ENCODE data around the gene SLC22A1. TPM values are rescaled to one million over a fixed set of nuclear protein-coding genes. Genes with fewer than 3 reads are reported as not detected.

The SLC22A1 gene
- polyA plus RNA-seq, 2 of the 4 experiments (the other 2 are of a cell fraction): 2.1 TPM

DNA sequence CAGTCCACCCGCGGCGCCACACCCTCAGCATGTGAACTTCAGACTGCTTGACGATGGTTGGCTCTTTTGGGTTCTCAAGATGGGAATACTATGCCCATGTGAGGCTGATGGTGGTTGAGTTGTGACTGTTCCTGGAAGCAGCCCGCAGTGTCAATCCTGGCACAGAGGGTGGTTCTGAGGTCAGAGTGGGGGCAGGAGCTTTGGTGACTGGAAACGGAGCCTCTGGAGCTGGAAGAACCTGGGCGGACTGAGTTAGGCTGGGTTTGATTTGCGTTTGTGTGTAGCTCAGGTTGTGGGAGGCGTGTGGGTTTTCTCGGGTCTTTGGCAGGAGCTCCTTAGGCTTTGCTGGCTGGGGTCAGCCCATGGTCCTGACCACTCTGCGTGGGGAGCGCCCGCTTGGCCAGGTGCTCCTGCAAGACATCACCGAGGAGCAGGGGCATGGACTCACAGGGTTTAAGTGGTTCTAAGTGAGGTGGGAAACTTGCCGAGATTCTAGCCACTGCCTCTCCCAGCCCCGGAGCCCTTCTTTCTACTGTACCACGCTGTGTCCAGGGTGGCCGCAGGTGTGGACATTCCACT, 37.3 kb upstream of the SLC22A1 start:
- FAIRE-seq (no peak), ATAC-seq (no peak), DNase-seq (ENCODE audit: low read depth in 1 of 2, low spot score in 1 of 2) (no peak)
- TF ChIP-seq POLR2AphosphoS2 (conservative IDR thresholded peaks at IDR 0.05; ENCODE audit: low read length) (no peak), CBX2 (IDR thresholded peaks at IDR 0.05; ENCODE audit: borderline replicate concordance, low read depth) (no peak), MYC (IDR thresholded peaks at IDR 0.05; ENCODE audit: borderline replicate concordance, low read length) (no peak), EHF (CRISPR knock-in tag; IDR thresholded peaks at IDR 0.05) (no peak), ZFP36 (IDR thresholded peaks at IDR 0.05; ENCODE audit: borderline replicate concordance, partially characterized antibody) (no peak), PHF8 (IDR thresholded peaks at IDR 0.05; ENCODE audit: borderline replicate concordance, low read depth) (no peak), CHD2 (IDR thresholded peaks at IDR 0.05; ENCODE audit: low read length, partially characterized antibody) (no peak), HOXB5 (CRISPR knock-in tag; IDR thresholded peaks at IDR 0.05) (no peak), RCOR1 (IDR thresholded peaks at IDR 0.05; ENCODE audit: low read depth, low read length) (no peak), NR3C1 (IDR thresholded peaks at IDR 0.05) (no peak), HOXB13 (CRISPR knock-in tag; IDR thresholded peaks at IDR 0.05; ENCODE audit: low read depth) (no peak), SMC3 (IDR thresholded peaks at IDR 0.05) (no peak), NFE2L2 (conservative IDR thresholded peaks at IDR 0.05; ENCODE audit: low read length) (no peak)
- TF ChIP-seq, protein P1, sequence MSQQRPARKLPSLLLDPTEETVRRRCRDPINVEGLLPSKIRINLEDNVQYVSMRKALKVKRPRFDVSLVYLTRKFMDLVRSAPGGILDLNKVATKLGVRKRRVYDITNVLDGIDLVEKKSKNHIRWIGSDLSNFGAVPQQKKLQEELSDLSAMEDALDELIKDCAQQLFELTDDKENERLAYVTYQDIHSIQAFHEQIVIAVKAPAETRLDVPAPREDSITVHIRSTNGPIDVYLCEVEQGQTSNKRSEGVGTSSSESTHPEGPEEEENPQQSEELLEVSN (IDR thresholded peaks at IDR 0.05; ENCODE audit: borderline replicate concordance, low read depth): no peak
- TF ChIP-seq, protein P2, sequence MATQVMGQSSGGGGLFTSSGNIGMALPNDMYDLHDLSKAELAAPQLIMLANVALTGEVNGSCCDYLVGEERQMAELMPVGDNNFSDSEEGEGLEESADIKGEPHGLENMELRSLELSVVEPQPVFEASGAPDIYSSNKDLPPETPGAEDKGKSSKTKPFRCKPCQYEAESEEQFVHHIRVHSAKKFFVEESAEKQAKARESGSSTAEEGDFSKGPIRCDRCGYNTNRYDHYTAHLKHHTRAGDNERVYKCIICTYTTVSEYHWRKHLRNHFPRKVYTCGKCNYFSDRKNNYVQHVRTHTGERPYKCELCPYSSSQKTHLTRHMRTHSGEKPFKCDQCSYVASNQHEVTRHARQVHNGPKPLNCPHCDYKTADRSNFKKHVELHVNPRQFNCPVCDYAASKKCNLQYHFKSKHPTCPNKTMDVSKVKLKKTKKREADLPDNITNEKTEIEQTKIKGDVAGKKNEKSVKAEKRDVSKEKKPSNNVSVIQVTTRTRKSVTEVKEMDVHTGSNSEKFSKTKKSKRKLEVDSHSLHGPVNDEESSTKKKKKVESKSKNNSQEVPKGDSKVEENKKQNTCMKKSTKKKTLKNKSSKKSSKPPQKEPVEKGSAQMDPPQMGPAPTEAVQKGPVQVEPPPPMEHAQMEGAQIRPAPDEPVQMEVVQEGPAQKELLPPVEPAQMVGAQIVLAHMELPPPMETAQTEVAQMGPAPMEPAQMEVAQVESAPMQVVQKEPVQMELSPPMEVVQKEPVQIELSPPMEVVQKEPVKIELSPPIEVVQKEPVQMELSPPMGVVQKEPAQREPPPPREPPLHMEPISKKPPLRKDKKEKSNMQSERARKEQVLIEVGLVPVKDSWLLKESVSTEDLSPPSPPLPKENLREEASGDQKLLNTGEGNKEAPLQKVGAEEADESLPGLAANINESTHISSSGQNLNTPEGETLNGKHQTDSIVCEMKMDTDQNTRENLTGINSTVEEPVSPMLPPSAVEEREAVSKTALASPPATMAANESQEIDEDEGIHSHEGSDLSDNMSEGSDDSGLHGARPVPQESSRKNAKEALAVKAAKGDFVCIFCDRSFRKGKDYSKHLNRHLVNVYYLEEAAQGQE (IDR thresholded peaks at IDR 0.05): no peak
- TF ChIP-seq, protein P3, sequence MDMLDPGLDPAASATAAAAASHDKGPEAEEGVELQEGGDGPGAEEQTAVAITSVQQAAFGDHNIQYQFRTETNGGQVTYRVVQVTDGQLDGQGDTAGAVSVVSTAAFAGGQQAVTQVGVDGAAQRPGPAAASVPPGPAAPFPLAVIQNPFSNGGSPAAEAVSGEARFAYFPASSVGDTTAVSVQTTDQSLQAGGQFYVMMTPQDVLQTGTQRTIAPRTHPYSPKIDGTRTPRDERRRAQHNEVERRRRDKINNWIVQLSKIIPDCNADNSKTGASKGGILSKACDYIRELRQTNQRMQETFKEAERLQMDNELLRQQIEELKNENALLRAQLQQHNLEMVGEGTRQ (IDR thresholded peaks at IDR 0.05): no peak
- ChIA-PET POLR2A (no interaction called here), CTCF (interaction anchor here (0.6 to 5.8 kb wide), 6 partner anchors 10 to 449 kb away, joined by 3 to 61 read pairs (median 5); no protein-coding TSS in a partner anchor)
- 0 out of 3 replicates have a peak, but pooled peaks cover 3% of the 10 kb centered on the region for H3K4me1 ChIP-seq
- 95% methylated on average over 18 of the region's 18 CpGs for WGBS (ENCODE audit: missing lambda C conversion rate)
- no peak overlapping the region for H3K27ac ChIP-seq
- H3K9me3 ChIP-seq: no peaks in the 10 kb centered on the region
- H3K4me3 ChIP-seq: no peak overlapping the region
- H3K4me2 ChIP-seq: no peak overlapping the region

DNA sequence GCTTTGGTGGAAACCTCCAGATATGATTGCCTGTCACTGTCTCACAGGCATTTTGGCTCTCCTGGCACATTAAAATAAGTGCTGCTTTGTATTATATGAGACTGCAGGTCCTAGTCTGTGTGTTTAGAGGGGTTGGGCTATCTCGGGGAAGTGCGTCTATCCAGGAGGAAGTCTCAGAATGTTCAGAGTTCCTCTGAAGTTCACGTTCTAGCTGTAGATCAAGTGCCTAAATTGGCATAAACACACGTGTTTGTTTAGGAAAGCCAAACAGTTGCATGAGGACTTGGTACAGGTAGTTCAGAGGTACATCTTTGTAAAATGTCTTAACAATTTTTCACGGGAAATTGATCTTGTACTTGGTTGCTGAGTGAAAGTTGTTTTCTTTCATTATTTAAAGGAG, 36.4 kb upstream of the SLC22A1 start:
- no peak overlapping the region for H3K4me2 ChIP-seq

More for the DNA sequence above, 36.4 kb upstream of the SLC22A1 start:
- POLR2A ChIA-PET: no interaction called here
- Histone ChIP-seq H3K4me1 (0 out of 3 replicates have a peak, but pooled peaks cover 3% of the 10 kb centered on the region), H3K4me3 (no peak overlapping the region), H3K27ac (no peak overlapping the region), H3K9me3 (no peaks in the 10 kb centered on the region)
- FAIRE-seq (no peak), ATAC-seq (no peak), DNase-seq (ENCODE audit: low read depth in 1 of 2, low spot score in 1 of 2) (no peak)
- TF ChIP-seq PHF8 (IDR thresholded peaks at IDR 0.05; ENCODE audit: borderline replicate concordance, low read depth) (no peak), NR3C1 (IDR thresholded peaks at IDR 0.05) (no peak), TFCP2L1 (CRISPR knock-in tag; IDR thresholded peaks at IDR 0.05) (no peak), MYC (IDR thresholded peaks at IDR 0.05; ENCODE audit: borderline replicate concordance, low read length) (no peak), ZSCAN20 (CRISPR knock-in tag; IDR thresholded peaks at IDR 0.05) (no peak), HOXB13 (CRISPR knock-in tag; IDR thresholded peaks at IDR 0.05; ENCODE audit: low read depth) (no peak), CBX8 (IDR thresholded peaks at IDR 0.05) (no peak), ZNF302 (CRISPR knock-in tag; IDR thresholded peaks at IDR 0.05) (no peak), EHF (CRISPR knock-in tag; IDR thresholded peaks at IDR 0.05) (no peak), TP53 (CRISPR knock-in tag; IDR thresholded peaks at IDR 0.05) (no peak), SREBF2 (IDR thresholded peaks at IDR 0.05) (no peak)
- TF ChIP-seq, protein P2 (IDR thresholded peaks at IDR 0.05): no peak
- TF ChIP-seq, protein P4, sequence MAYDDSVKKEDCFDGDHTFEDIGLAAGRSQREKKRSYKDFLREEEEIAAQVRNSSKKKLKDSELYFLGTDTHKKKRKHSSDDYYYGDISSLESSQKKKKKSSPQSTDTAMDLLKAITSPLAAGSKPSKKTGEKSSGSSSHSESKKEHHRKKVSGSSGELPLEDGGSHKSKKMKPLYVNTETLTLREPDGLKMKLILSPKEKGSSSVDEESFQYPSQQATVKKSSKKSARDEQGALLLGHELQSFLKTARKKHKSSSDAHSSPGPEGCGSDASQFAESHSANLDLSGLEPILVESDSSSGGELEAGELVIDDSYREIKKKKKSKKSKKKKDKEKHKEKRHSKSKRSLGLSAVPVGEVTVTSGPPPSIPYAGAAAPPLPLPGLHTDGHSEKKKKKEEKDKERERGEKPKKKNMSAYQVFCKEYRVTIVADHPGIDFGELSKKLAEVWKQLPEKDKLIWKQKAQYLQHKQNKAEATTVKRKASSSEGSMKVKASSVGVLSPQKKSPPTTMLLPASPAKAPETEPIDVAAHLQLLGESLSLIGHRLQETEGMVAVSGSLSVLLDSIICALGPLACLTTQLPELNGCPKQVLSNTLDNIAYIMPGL (CRISPR knock-in tag; IDR thresholded peaks at IDR 0.05; ENCODE audit: borderline replicate concordance): no peak
- 94% methylated on average over 5 of the region's 5 CpGs for WGBS (ENCODE audit: missing lambda C conversion rate)
- CTCF ChIA-PET: interaction anchor here (1.2 to 5.8 kb wide), 4 partner anchors 13 to 448 kb away, joined by 3 to 61 read pairs (median 21); no protein-coding TSS in a partner anchor

All from A549 (cell line).